Thyroid gland (tissue), 4 donors: Measurements from ENCODE around the gene ATP6V1A.

ENCODE experiments used
- POLR2A ChIP-seq, 2 donors: fragments of 450-650 bp; IDR thresholded peaks; one replicate each; pipeline ENCODE4 v1.6.1; 2017; ENCODE audit warnings: antibody characterized with exemption in 2 of 2, mild to moderate bottlenecking in 2 of 2, moderate library complexity in 1 of 2
- TF ChIP-seq, protein P1 (sequence below), 6 experiments: fragments of 200-600 bp in 3 of 6; fragments of 450-650 bp in 3 of 6; sonication (generic) in 3 of 6; IDR thresholded peaks; one replicate each; pipeline ENCODE4 v1.5.1; 2016 to 2019; ENCODE audit warnings: antibody characterized with exemption in 6 of 6, mild to moderate bottlenecking in 2 of 6, inconsistent platforms in 1 of 6, moderate library complexity in 1 of 6

DNA sequence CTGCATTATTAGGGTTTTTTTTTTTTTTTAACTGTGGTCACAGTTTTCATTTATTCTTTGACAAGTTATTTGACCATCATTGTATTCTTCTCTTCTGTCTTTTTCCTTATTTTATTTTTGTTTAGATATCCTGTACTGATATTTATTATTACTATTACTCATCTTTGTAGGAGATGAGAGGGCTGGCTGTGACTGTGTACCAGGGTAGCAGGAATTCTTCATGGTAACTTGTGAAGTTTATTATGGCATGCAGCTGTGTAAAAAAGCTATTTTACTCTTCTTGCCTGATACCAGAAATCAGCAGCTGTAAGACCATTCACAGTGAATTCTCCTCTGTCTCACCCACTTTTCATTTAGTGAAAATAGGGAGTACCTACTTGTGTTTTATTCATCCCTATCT is 44.5 kb downstream of the ATP6V1A start:
- TF ChIP-seq, protein P1, sequence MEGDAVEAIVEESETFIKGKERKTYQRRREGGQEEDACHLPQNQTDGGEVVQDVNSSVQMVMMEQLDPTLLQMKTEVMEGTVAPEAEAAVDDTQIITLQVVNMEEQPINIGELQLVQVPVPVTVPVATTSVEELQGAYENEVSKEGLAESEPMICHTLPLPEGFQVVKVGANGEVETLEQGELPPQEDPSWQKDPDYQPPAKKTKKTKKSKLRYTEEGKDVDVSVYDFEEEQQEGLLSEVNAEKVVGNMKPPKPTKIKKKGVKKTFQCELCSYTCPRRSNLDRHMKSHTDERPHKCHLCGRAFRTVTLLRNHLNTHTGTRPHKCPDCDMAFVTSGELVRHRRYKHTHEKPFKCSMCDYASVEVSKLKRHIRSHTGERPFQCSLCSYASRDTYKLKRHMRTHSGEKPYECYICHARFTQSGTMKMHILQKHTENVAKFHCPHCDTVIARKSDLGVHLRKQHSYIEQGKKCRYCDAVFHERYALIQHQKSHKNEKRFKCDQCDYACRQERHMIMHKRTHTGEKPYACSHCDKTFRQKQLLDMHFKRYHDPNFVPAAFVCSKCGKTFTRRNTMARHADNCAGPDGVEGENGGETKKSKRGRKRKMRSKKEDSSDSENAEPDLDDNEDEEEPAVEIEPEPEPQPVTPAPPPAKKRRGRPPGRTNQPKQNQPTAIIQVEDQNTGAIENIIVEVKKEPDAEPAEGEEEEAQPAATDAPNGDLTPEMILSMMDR (IDR thresholded peaks at IDR 0.05) = no peak
- TF ChIP-seq POLR2A (IDR thresholded peaks at IDR 0.05) = no peak
